H9 (cell line): Measurements from ENCODE around the gene FNDC3A. TPM values are rescaled to one million over a fixed set of nuclear protein-coding genes. Genes with fewer than 3 reads are reported as not detected.

Experiments used
- DNase-seq: peaks from one replicate; pipeline ENCODE4 v3.0.0-alpha.2; 2017
- H2AFZ ChIP-seq: one replicate; pipeline ENCODE4 v1.6.1; 2013; ENCODE audit warnings: mild to moderate bottlenecking, low read length, control low read depth, moderate library complexity
- H2AK5ac ChIP-seq: 2 replicates; pipeline ENCODE4 v1.6.1; 2013; ENCODE audit warnings: low read length, control low read depth, mixed read lengths; ENCODE audit not compliant: insufficient read length
- H2BK120ac ChIP-seq: one replicate; pipeline ENCODE4 v1.6.1; 2013; ENCODE audit warnings: low read depth, mild to moderate bottlenecking, low read length, control low read depth, inconsistent platforms; ENCODE audit not compliant: poor library complexity, severe bottlenecking
- H2BK12ac ChIP-seq: 2 replicates; pipeline ENCODE4 v1.6.1; 2013; ENCODE audit warnings: low read length, control low read depth, mixed read lengths, low read depth; ENCODE audit not compliant: insufficient read length
- H2BK15ac ChIP-seq: 2 replicates; pipeline ENCODE4 v1.6.1; 2013; ENCODE audit warnings: low read depth, low read length, control low read depth
- H2BK20ac ChIP-seq: one replicate; pipeline ENCODE4 v1.6.1; 2013; ENCODE audit warnings: low read depth, mild to moderate bottlenecking, low read length, control low read depth, inconsistent platforms; ENCODE audit not compliant: poor library complexity, severe bottlenecking
- H2BK5ac ChIP-seq: 2 replicates; pipeline ENCODE4 v1.6.1; 2013; ENCODE audit warnings: low read length, control low read depth, mixed read lengths; ENCODE audit not compliant: insufficient read length
- H3K14ac ChIP-seq: 2 replicates; pipeline ENCODE4 v1.6.1; 2013; ENCODE audit warnings: low read length, control low read depth; ENCODE audit not compliant: insufficient read depth
- H3K18ac ChIP-seq: 2 replicates; pipeline ENCODE4 v1.6.1; 2013; ENCODE audit warnings: low read depth, mild to moderate bottlenecking, mixed read lengths, low read length, control low read depth; ENCODE audit not compliant: insufficient read length
- H3K23ac ChIP-seq: 2 replicates; pipeline ENCODE4 v1.6.1; 2013; ENCODE audit warnings: low read length, control low read depth, mixed read lengths, low read depth; ENCODE audit not compliant: insufficient read length
- H3K23me2 ChIP-seq: 2 replicates; pipeline ENCODE4 v1.6.1; 2013; ENCODE audit warnings: low read depth, mild to moderate bottlenecking, mixed read lengths, low read length, control low read depth; ENCODE audit not compliant: insufficient read length, poor library complexity, severe bottlenecking
- H3K27ac ChIP-seq: 2 replicates; pipeline ENCODE4 v1.5.1; 2013; ENCODE audit warnings: low read length, control low read depth, mixed read lengths, low read depth; ENCODE audit not compliant: insufficient read length
- H3K27me3 ChIP-seq: 2 replicates; pipeline ENCODE4 v1.6.1; 2013; ENCODE audit warnings: low read length, control low read depth, inconsistent platforms; ENCODE audit not compliant: insufficient read depth
- H3K4ac ChIP-seq: 2 replicates; pipeline ENCODE4 v1.6.1; 2013; ENCODE audit warnings: low read depth, mild to moderate bottlenecking, control low read depth, inconsistent platforms, low read length, moderate library complexity
- H3K4me1 ChIP-seq: 2 replicates; pipeline ENCODE4 v1.6.1; 2013; ENCODE audit warnings: low read length, control low read depth, inconsistent platforms; ENCODE audit not compliant: insufficient read depth
- H3K4me2 ChIP-seq: 2 replicates; pipeline ENCODE4 v1.6.1; 2013; ENCODE audit warnings: low read length, control low read depth, mixed read lengths; ENCODE audit not compliant: insufficient read length, insufficient read depth
- H3K56ac ChIP-seq: 2 replicates; pipeline ENCODE4 v1.6.1; 2013; ENCODE audit warnings: low read depth, mild to moderate bottlenecking, mixed read lengths, low read length, control low read depth; ENCODE audit not compliant: insufficient read length
- H3K79me1 ChIP-seq: 2 replicates; pipeline ENCODE4 v1.6.1; 2013; ENCODE audit warnings: low read depth, mild to moderate bottlenecking, moderate library complexity, low read length, control low read depth, inconsistent platforms; ENCODE audit not compliant: insufficient read depth, poor library complexity, severe bottlenecking
- H3K79me2 ChIP-seq: 2 replicates; pipeline ENCODE4 v1.6.1; 2013; ENCODE audit warnings: low read length, control low read depth, inconsistent platforms; ENCODE audit not compliant: insufficient read depth
- H3K9ac ChIP-seq: 2 replicates; pipeline ENCODE4 v1.6.1; 2013; ENCODE audit warnings: low read length, control low read depth, mixed read lengths; ENCODE audit not compliant: insufficient read length; ENCODE audit errors: extremely low read depth
- H3K9me3 ChIP-seq: one replicate; pipeline ENCODE4 v1.6.1; 2013; ENCODE audit warnings: low read depth, low read length, inconsistent platforms; ENCODE audit not compliant: control insufficient read depth
- H3T11ph ChIP-seq: one replicate; pipeline ENCODE4 v1.6.1; 2013; ENCODE audit warnings: mild to moderate bottlenecking, low read length, control low read depth, inconsistent platforms
- H4K20me1 ChIP-seq: one replicate; pipeline ENCODE4 v1.6.1; 2013; ENCODE audit not compliant: control insufficient read depth, insufficient read length, insufficient read depth
- H4K5ac ChIP-seq: 2 replicates; pipeline ENCODE4 v1.6.1; 2013; ENCODE audit warnings: low read depth, mild to moderate bottlenecking, mixed read lengths, low read length, control low read depth; ENCODE audit not compliant: insufficient read length
- H4K8ac ChIP-seq: replicated peaks from 2 replicates; pipeline ENCODE4 v1.6.1; 2013; ENCODE audit warnings: low read length, control low read depth, mixed read lengths, low read depth; ENCODE audit not compliant: insufficient read length
- H4K91ac ChIP-seq: 2 replicates; pipeline ENCODE4 v1.6.1; 2013; ENCODE audit warnings: low read depth, mild to moderate bottlenecking, moderate library complexity, mixed read lengths, low read length, control low read depth; ENCODE audit not compliant: insufficient read length
- H3K27ac Mint-ChIP-seq, 3 experiments: 2 replicates in 2 of 3; 3 replicates in 1 of 3; pipeline ENCODE4 v1.8.0; 2020 to 2021; ENCODE audit warnings: mixed read lengths in 3 of 3, mild to moderate bottlenecking in 1 of 3, moderate library complexity in 1 of 3
- H3K27me3 Mint-ChIP-seq: 2 replicates; pipeline ENCODE4 v1.8.0; 2021; ENCODE audit warnings: low read depth, mild to moderate bottlenecking, moderate library complexity, mixed read lengths
- H3K36me3 Mint-ChIP-seq, 3 experiments: 2 replicates in 2 of 3; 3 replicates in 1 of 3; pipeline ENCODE4 v1.8.0; 2020 to 2021; ENCODE audit warnings: low read depth in 3 of 3, mixed read lengths in 3 of 3; ENCODE audit not compliant: insufficient read depth in 1 of 3
- H3K4me1 Mint-ChIP-seq, 2 experiments: 2 replicates each; pipeline ENCODE4 v1.8.0; 2020; ENCODE audit warnings: mixed read lengths in 2 of 2
- H3K4me3 Mint-ChIP-seq, 2 experiments: 2 replicates in 1 of 2; 3 replicates in 1 of 2; pipeline ENCODE4 v1.8.0; 2020 to 2021; ENCODE audit warnings: mild to moderate bottlenecking in 2 of 2, mixed read lengths in 2 of 2, moderate library complexity in 1 of 2
- H3K9me3 Mint-ChIP-seq, 2 experiments: 2 replicates in 1 of 2; 3 replicates in 1 of 2; pipeline ENCODE4 v1.8.0; 2020; ENCODE audit warnings: mild to moderate bottlenecking in 2 of 2, mixed read lengths in 2 of 2, moderate library complexity in 1 of 2
- CTCF ChIP-seq: fragments of 200-600 bp; sonication (generic); conservative IDR thresholded peaks from 3 replicates; pipeline ENCODE4 v1.8.0; 2021; ENCODE audit warnings: antibody characterized with exemption, mild to moderate bottlenecking
- WGBS: extraction: QIAGEN DNeasy Blood & Tissue Kit; methylation state at CpG from one replicate; pipeline ENCODE4 v1.1.7; 2013; ENCODE audit warnings: missing lambda C conversion rate, low lambda C conversion rate, mixed read lengths; ENCODE audit not compliant: insufficient read length; ENCODE audit errors: extremely low coverage; 5-methylcytosine and 5-hydroxymethylcytosine counted together
- total RNA-seq: library from RNA; stranded (reverse); gene quantifications from 2 replicates; pipeline ENCODE4 v1.2.1, GENCODE V29; 2021

FNDC3A gene
- total RNA-seq, 1 experiment from 2014 or later = 27.4 TPM

- no peaks in the 10 kb centered on the region for H3K4me1 Mint-ChIP-seq
- no peaks in the 10 kb centered on the region; the same call in 1 of the 2 replicates for H3K27me3 Mint-ChIP-seq
- no peak overlapping the region for H2AK5ac ChIP-seq
- H3K27me3 ChIP-seq = no peaks in the 10 kb centered on the region
- H3K36me3 Mint-ChIP-seq = peaks cover 0 to 17% (median 7%) of the 10 kb centered on the region in 3 experiments; a peak in 6 of 7 replicates
- no peak overlapping the region for H3K23ac ChIP-seq
- H4K8ac ChIP-seq = no peak overlapping the region
- no peaks in the 10 kb centered on the region for H4K20me1 ChIP-seq
- H2BK15ac ChIP-seq = no peak overlapping the region
- H3K23me2 ChIP-seq = no peaks in the 10 kb centered on the region
- H3K18ac ChIP-seq = no peak overlapping the region
- no peak overlapping the region for H2AFZ ChIP-seq
- H4K91ac ChIP-seq = no peak overlapping the region
- no peaks in the 10 kb centered on the region for H3K9me3 ChIP-seq
- no peak overlapping the region for H2BK120ac ChIP-seq
- WGBS = no CpG with 5 or more reads among the region's 2 CpGs
- H3K9me3 Mint-ChIP-seq = peaks cover 6 to 10% of the 10 kb centered on the region in 2 experiments; a peak in 4 of 5 replicates
- no peak overlapping the region for H2BK12ac ChIP-seq
- TF ChIP-seq CTCF = no peak
- H3K4me1 ChIP-seq = no peaks in the 10 kb centered on the region
- no peak overlapping the region for H3T11ph ChIP-seq
- no peaks in the 10 kb centered on the region for H3K79me2 ChIP-seq
- H3K4me2 ChIP-seq = no peak overlapping the region
- no peak overlapping the region for H3K14ac ChIP-seq
- no peak overlapping the region for H2BK5ac ChIP-seq
- no peak for DNase-seq
- H3K27ac ChIP-seq = no peak overlapping the region
- no peak overlapping the region; a peak in 1 of 7 replicates for H3K27ac Mint-ChIP-seq
- H2BK20ac ChIP-seq = no peak overlapping the region
- H4K5ac ChIP-seq = no peak overlapping the region
- no peak overlapping the region for H3K4ac ChIP-seq
- H3K9ac ChIP-seq = no peak overlapping the region
- no peaks in the 10 kb centered on the region for H3K79me1 ChIP-seq
- H3K4me3 Mint-ChIP-seq = no peak overlapping the region
- no peak overlapping the region for H3K56ac ChIP-seq
Measured at GRCh38 chr13:49044836-49045235, 69.1 kb downstream of the FNDC3A start.
